Muscle layer of duodenum (tissue), 2 donors: ENCODE measurements around the gene DLG2.

Experiments used
- H3K27ac ChIP-seq: one replicate; pipeline ENCODE4 v1.7.0; 2013; ENCODE audit warnings: mild to moderate bottlenecking, low read length
- H3K27me3 ChIP-seq: one replicate; pipeline ENCODE4 v1.7.0; 2013; ENCODE audit warnings: low read depth, mild to moderate bottlenecking, control low read depth, low read length
- H3K36me3 ChIP-seq, 2 donors: one replicate each; pipeline ENCODE4 v1.7.0; 2013; ENCODE audit warnings: low read length in 2 of 2, control low read depth in 1 of 2, mild to moderate bottlenecking in 1 of 2; ENCODE audit not compliant: insufficient read depth in 2 of 2, control insufficient read depth in 1 of 2
- H3K4me1 ChIP-seq, 2 donors: one replicate each; pipeline ENCODE4 v1.7.0; 2013; ENCODE audit warnings: low read length in 2 of 2, mild to moderate bottlenecking in 2 of 2, control low read depth in 1 of 2, moderate library complexity in 1 of 2; ENCODE audit not compliant: insufficient read depth in 2 of 2, control insufficient read depth in 1 of 2
- H3K4me3 ChIP-seq, 2 donors: one replicate each; pipeline ENCODE4 v1.7.0; 2013; ENCODE audit warnings: low read length in 2 of 2, low read depth in 1 of 2, mild to moderate bottlenecking in 1 of 2
- H3K9me3 ChIP-seq, 2 donors: one replicate each; pipeline ENCODE4 v1.7.0; 2013; ENCODE audit warnings: low read length in 2 of 2, control low read depth in 1 of 2, mild to moderate bottlenecking in 1 of 2; ENCODE audit not compliant: control insufficient read depth in 1 of 2
- donor health status: healthy.

The DLG2 gene

GRCh38 chr11:85196968-85197367 lies 430.2 kb downstream of the DLG2 start:
- H3K36me3 ChIP-seq: peaks cover 0 to 3% of the 10 kb centered on the region in 2 donors
- no peak overlapping the region for H3K27ac ChIP-seq
- no peaks in the 10 kb centered on the region for H3K4me1 ChIP-seq
- H3K4me3 ChIP-seq: no peak overlapping the region
- peaks cover 0 to 9% of the 10 kb centered on the region in 2 donors for H3K9me3 ChIP-seq
- no peaks in the 10 kb centered on the region for H3K27me3 ChIP-seq

DNA sequence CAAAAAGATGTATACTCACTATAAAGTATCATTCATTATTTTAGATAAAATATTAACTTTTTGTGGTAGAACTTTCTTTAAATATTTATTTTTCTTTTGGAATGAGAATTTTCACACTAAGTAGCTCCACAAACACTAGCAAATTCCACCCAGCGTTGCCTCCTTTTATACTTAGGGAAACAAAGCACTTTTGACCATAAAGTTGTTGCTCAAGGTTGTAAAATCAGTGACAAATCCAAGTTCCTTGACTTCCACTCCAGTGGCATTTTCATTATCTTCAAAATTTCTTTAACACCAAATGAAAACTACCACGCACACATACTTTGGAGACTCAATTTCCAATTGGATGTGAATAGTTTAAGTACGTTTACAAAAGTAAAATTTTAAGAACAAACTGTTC lies 431.2 kb downstream of the DLG2 start:
- Histone ChIP-seq H3K36me3 (peaks cover 0 to 3% of the 10 kb centered on the region in 2 donors), H3K9me3 (peaks cover 0 to 9% of the 10 kb centered on the region in 2 donors), H3K27me3 (no peaks in the 10 kb centered on the region), H3K4me3 (no peak overlapping the region), H3K27ac (no peak overlapping the region), H3K4me1 (no peaks in the 10 kb centered on the region)

DNA sequence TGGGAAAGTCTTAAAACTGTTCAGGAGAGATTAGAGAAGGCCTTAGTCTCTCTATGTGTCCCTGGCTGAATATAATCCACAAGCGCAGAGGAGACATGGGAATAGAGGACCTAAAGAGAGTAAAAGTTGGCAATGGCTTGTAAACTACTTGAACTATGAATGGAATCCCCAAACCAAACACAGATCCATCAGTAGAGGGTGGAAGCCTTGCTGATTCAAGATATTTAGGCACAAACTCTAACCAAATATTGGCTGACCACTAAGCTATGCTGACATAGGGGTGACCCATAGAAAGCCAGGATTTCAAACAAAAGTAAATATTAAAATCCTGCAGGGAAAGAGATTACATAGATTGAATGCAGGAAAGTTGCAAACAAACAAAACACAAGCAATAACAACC lies 439.2 kb downstream of the DLG2 start:
- no peaks in the 10 kb centered on the region for H3K36me3 ChIP-seq
- H3K27me3 ChIP-seq: no peaks in the 10 kb centered on the region
- no peak overlapping the region for H3K4me3 ChIP-seq
- H3K4me1 ChIP-seq: no peaks in the 10 kb centered on the region
- H3K27ac ChIP-seq: no peak overlapping the region
- H3K9me3 ChIP-seq: no peaks in the 10 kb centered on the region

DNA sequence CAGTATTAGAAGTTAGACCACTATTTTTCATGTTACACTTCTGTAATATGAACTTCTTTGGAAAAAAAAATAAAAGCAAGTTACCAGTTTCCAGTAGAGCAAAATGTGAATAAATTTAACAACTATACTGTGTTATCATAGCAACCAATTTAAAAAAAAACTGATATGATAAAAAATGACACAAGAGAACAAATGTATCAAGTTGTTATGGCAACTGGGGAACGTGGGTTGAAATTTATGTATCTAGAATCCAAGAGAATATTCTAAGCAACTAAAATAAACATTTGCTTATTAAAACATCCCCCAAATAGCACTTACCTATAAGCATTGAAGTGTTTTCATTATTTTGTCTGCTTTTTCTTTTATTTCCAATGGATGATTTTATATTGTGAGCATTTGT lies 442.4 kb downstream of the DLG2 start:
- Histone ChIP-seq H3K36me3 (no peaks in the 10 kb centered on the region), H3K4me3 (no peak overlapping the region), H3K4me1 (no peaks in the 10 kb centered on the region), H3K9me3 (peaks cover 0 to 4% of the 10 kb centered on the region in 2 donors), H3K27ac (no peak overlapping the region), H3K27me3 (no peaks in the 10 kb centered on the region)

- no peak overlapping the region for H3K4me3 ChIP-seq
- no peaks in the 10 kb centered on the region for H3K36me3 ChIP-seq
- H3K9me3 ChIP-seq: peaks cover 0 to 4% of the 10 kb centered on the region in 2 donors
- H3K27ac ChIP-seq: no peak overlapping the region
- no peaks in the 10 kb centered on the region for H3K4me1 ChIP-seq
- no peaks in the 10 kb centered on the region for H3K27me3 ChIP-seq
Observed at GRCh38 chr11:85182441-85183387, 444.4 kb downstream of the DLG2 start.

DNA sequence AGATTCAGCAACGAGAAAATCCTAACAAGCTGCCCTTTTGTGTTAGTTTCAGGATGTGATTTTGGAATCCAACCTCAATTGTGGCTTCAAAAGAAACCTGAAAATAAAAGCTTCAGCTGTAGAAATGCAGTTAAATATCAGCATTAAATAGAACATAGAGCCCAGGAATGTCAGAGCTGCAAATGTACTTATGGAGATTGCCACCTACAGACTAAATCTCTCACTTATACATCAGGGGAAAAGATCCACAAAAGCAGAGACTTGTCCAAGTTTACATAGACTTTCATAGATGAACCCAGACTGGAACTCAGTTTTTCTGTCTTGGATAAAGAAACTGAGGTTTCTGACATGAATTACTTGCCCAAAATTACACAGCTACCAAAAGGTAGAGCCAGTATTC lies 446.6 kb downstream of the DLG2 start:
- H3K27ac ChIP-seq: no peak overlapping the region
- H3K9me3 ChIP-seq: peaks cover 0 to 4% of the 10 kb centered on the region in 2 donors
- H3K36me3 ChIP-seq: no peaks in the 10 kb centered on the region
- no peaks in the 10 kb centered on the region for H3K27me3 ChIP-seq
- H3K4me1 ChIP-seq: no peaks in the 10 kb centered on the region
- H3K4me3 ChIP-seq: no peak overlapping the region

DNA sequence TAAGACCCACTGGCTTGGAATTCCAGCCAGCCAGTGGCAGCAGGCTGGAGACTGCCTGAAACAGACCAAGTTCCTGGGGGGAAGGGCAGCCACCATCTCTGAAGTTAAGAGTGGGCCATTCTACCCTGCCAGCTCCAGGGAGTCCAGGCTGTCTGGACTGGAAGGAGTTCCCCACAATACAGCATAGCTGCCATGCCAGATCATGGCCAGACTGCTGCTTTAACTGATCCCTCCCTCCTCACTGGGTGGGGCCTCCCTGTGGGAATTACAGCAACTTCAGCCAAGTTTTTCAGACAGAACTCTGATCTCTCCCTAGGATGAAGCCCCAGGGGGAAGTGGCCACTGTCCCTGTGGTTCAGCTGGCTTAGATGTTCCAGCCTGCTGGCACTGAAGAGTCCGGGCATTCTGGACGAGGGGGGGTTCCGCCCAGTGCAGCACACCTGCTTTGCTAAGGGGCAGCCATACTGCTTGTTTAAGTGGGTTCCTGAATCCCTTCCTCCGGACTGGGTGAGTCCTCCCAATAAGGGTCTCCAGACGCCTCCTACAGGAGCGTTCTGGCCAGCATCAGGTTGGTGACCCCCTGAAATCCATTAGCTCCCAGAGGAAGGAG lies 455.4 kb downstream of the DLG2 start:
- H3K27me3 ChIP-seq: no peaks in the 10 kb centered on the region
- no peaks in the 10 kb centered on the region for H3K36me3 ChIP-seq
- no peak overlapping the region for H3K27ac ChIP-seq
- H3K4me3 ChIP-seq: no peak overlapping the region
- H3K4me1 ChIP-seq: no peaks in the 10 kb centered on the region
- peaks cover 0 to 16% of the 10 kb centered on the region in 2 donors for H3K9me3 ChIP-seq

DNA sequence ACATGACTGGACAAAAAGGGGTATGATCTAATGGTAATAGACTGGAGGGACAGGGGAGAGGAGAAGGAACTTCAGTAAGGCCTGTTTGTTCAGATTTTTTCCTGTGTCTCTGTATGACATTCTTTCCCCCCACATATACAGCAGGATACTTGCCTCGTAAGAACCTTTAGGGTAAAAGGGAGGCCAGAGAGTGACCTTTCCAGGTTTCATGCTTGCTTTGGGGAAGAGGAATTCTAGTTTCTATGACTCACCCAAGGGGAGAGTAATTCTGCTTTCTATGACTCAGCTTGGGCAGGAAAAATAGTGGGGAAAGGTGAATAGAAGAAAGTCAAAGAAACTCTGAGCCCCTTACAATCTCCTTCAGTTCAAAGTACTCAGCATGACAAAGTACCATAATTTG lies 457.0 kb downstream of the DLG2 start:
- Histone ChIP-seq H3K4me3 (no peak overlapping the region), H3K36me3 (no peaks in the 10 kb centered on the region), H3K4me1 (no peaks in the 10 kb centered on the region), H3K9me3 (peaks cover 0 to 16% of the 10 kb centered on the region in 2 donors), H3K27me3 (no peaks in the 10 kb centered on the region), H3K27ac (no peak overlapping the region)

- Histone ChIP-seq H3K4me1 (no peaks in the 10 kb centered on the region), H3K9me3 (peaks cover 0 to 1% of the 10 kb centered on the region in 2 donors), H3K27me3 (no peaks in the 10 kb centered on the region), H3K4me3 (no peak overlapping the region), H3K36me3 (no peaks in the 10 kb centered on the region), H3K27ac (no peak overlapping the region)
Observed at GRCh38 chr11:85167471-85167870, 459.7 kb downstream of the DLG2 start.

- Histone ChIP-seq H3K27ac (no peak overlapping the region), H3K27me3 (no peaks in the 10 kb centered on the region), H3K36me3 (no peaks in the 10 kb centered on the region), H3K9me3 (no peaks in the 10 kb centered on the region), H3K4me3 (no peak overlapping the region), H3K4me1 (no peaks in the 10 kb centered on the region)
Observed at GRCh38 chr11:85167038-85167437, 460.1 kb downstream of the DLG2 start.

GRCh38 chr11:85165819-85166218 lies 461.3 kb downstream of the DLG2 start:
- Histone ChIP-seq H3K4me3 (no peak overlapping the region), H3K27ac (no peak overlapping the region), H3K36me3 (no peaks in the 10 kb centered on the region), H3K27me3 (no peaks in the 10 kb centered on the region), H3K9me3 (no peaks in the 10 kb centered on the region), H3K4me1 (no peaks in the 10 kb centered on the region)
